Stomach (tissue), 9 donors: ENCODE data around the gene TMEM147. TPM values are rescaled to one million over a fixed set of nuclear protein-coding genes. Genes with fewer than 3 reads are reported as not detected.
"Not testable (repeated sequence)": the region's sequence is repeated elsewhere in the genome, so short reads cannot be mapped to it uniquely, and the experiment has no call there.

ENCODE experiments used
- DNase-seq, 2 donors: peaks; one replicate each; pipeline versions ENCODE4 v3.0.0 to v3.0.0-alpha.2; 2013 to 2019
- H3K27ac ChIP-seq, 5 donors: fragments of 200-600 bp in 4 of 5; sonication (generic) in 4 of 5; one replicate each; pipeline ENCODE4 v1.5.1; 2013 to 2019; ENCODE audit warnings: mild to moderate bottlenecking in 1 of 5, moderate library complexity in 1 of 5
- H3K27me3 ChIP-seq, 3 donors: fragments of 200-600 bp; sonication (generic); one replicate each; pipeline ENCODE4 v1.5.1; 2017 to 2019; ENCODE audit warnings: mixed run types in 1 of 3
- H3K36me3 ChIP-seq, 4 donors: fragments of 200-600 bp; sonication (generic); 1 replicate in 3 of 4; 2 replicates in 1 of 4; pipeline ENCODE4 v1.5.1; 2016 to 2019
- H3K4me1 ChIP-seq, 4 donors: fragments of 200-600 bp; sonication (generic); one replicate each; pipeline ENCODE4 v1.5.1; 2016 to 2019
- H3K4me3 ChIP-seq, 4 donors: fragments of 200-600 bp; sonication (generic) in 3 of 4; one replicate each; pipeline ENCODE4 v1.5.1; 2016 to 2019; ENCODE audit warnings: mild to moderate bottlenecking in 1 of 4
- H3K9me3 ChIP-seq, 4 donors: fragments of 200-600 bp; sonication (generic); one replicate each; pipeline ENCODE4 v1.5.1; 2016 to 2019
- CTCF ChIP-seq, 7 experiments: fragments of 450-650 bp in 4 of 7; fragments of 200-600 bp in 3 of 7; sonication (generic) in 3 of 7; IDR thresholded peaks; one replicate each; pipeline ENCODE4 v1.5.1; 2016 to 2019; ENCODE audit warnings: antibody characterized with exemption in 7 of 7, control low read depth in 2 of 7, mild to moderate bottlenecking in 1 of 7
- EP300 ChIP-seq: sonication (generic); formaldehyde crosslinking; IDR thresholded peaks from one replicate; pipeline ENCODE4 v1.6.1; 2017; ENCODE audit warnings: antibody characterized with exemption
- POLR2A ChIP-seq, 4 donors: fragments of 450-650 bp; IDR thresholded peaks; one replicate each; pipeline ENCODE4 v1.6.1; 2016; ENCODE audit warnings: antibody characterized with exemption in 4 of 4, control low read depth in 2 of 4, mild to moderate bottlenecking in 1 of 4, moderate library complexity in 1 of 4
- POLR2AphosphoS5 ChIP-seq, 3 donors: sonication (generic); formaldehyde crosslinking; IDR thresholded peaks; one replicate each; pipeline ENCODE4 v1.6.1; 2016; ENCODE audit warnings: antibody characterized with exemption in 3 of 3
- WGBS, 5 donors: extraction: QIAGEN DNeasy Blood & Tissue Kit in 3 of 5; methylation state at CpG; one replicate each; pipeline versions ENCODE4 v1.1.5 to v1.1.7; 2013 to 2018; 5-methylcytosine and 5-hydroxymethylcytosine counted together
- intact Hi-C: fragments of 100-400 bp; cut with DNase I; formaldehyde crosslinking; loops from one replicate; pipeline ENCODE4 v1.15.1; 2023; ENCODE audit warnings: low total_unique reads
- polyA plus RNA-seq, 3 donors: library from polyadenylated mRNA; stranded (reverse); fragments of 200-250 nt; gene quantifications; one replicate each; pipeline ENCODE4 v1.2.3, GENCODE V29; 2013
- total RNA-seq, 5 donors: library from RNA; depleted of rRNA; stranded (reverse); fragments of >200 nt; gene quantifications; one replicate each; pipeline versions ENCODE4 v1.1.0 to v1.2.3, GENCODE V29; 2014 to 2016
- donor health status: healthy with polysubstance abuse.
- donor health status: Bipolar disorder and iron deficiency.
- donor health status: healthy.

The TMEM147 gene
- total and polyA plus RNA-seq, 8 donors: 7.0 to 131 (median 62.5) TPM

GRCh38 chr19:35587321-35587720 lies 41.9 kb downstream of the TMEM147 start:
- no peaks in the 10 kb centered on the region for H3K9me3 ChIP-seq
- H3K27ac ChIP-seq: no peak overlapping the region
- H3K27me3 ChIP-seq: peaks cover 0 to 44% (median 9%) of the 10 kb centered on the region in 3 donors
- intact Hi-C loops: no loop called here
- no peak for DNase-seq
- WGBS, 5 donors: 25 to 46% (median 32%) methylated on average over 1 of the region's 1 CpG
- no peaks in the 10 kb centered on the region for H3K36me3 ChIP-seq
- no peak for TF ChIP-seq POLR2A (IDR thresholded peaks at IDR 0.05)
- TF ChIP-seq EP300: no peak
- TF ChIP-seq CTCF (IDR thresholded peaks at IDR 0.05): no peak
- no peak for TF ChIP-seq POLR2AphosphoS5 (IDR thresholded peaks at IDR 0.05)
- no peak overlapping the region for H3K4me3 ChIP-seq
- H3K4me1 ChIP-seq: no peaks in the 10 kb centered on the region

- Histone ChIP-seq H3K36me3 (no peaks in the 10 kb centered on the region), H3K9me3 (no peaks in the 10 kb centered on the region), H3K4me3 (no peak overlapping the region), H3K27ac (no peak overlapping the region), H3K27me3 (peaks cover 0 to 39% (median 0%) of the 10 kb centered on the region in 3 donors), H3K4me1 (no peaks in the 10 kb centered on the region)
- no peak for DNase-seq
- WGBS, 5 donors: 76 to 83% (median 81%) methylated on average over 3 of the region's 3 CpGs
- TF ChIP-seq EP300 (no peak), CTCF (IDR thresholded peaks at IDR 0.05) (no peak), POLR2AphosphoS5 (IDR thresholded peaks at IDR 0.05) (no peak), POLR2A (IDR thresholded peaks at IDR 0.05) (no peak)
- intact Hi-C loops: no loop called here
These were observed 45.4 kb downstream of the TMEM147 start for GRCh38 chr19:35590875-35591274.

GRCh38 chr19:35592226-35592625 lies 46.8 kb downstream of the TMEM147 start:
- no peaks in the 10 kb centered on the region for H3K9me3 ChIP-seq
- intact Hi-C loops: no loop called here
- H3K4me3 ChIP-seq: no peak overlapping the region
- H3K36me3 ChIP-seq: no peaks in the 10 kb centered on the region
- H3K27me3 ChIP-seq: peaks cover 0 to 35% (median 0%) of the 10 kb centered on the region in 3 donors
- TF ChIP-seq POLR2AphosphoS5 (IDR thresholded peaks at IDR 0.05) (no peak), CTCF (IDR thresholded peaks at IDR 0.05) (peak in 4 of 7 experiments; percentile 9 to 33 (median 24))
- no peaks in the 10 kb centered on the region for H3K4me1 ChIP-seq
- H3K27ac ChIP-seq: no peak overlapping the region
- peak; percentile 36 to 87 for DNase-seq
- 19 to 28% (median 22%) methylated on average over 8 of the region's 8 CpGs for WGBS, 5 donors

GRCh38 chr19:35595026-35595425 lies 49.6 kb downstream of the TMEM147 start:
- WGBS, 5 donors: 68 to 81% (median 73%) methylated on average over 3 of the region's 3 CpGs
- peaks cover 0 to 35% (median 0%) of the 10 kb centered on the region in 3 donors for H3K27me3 ChIP-seq
- H3K4me1 ChIP-seq, DNase-seq, H3K9me3 ChIP-seq, H3K4me3 ChIP-seq, intact Hi-C loops, H3K36me3 ChIP-seq, H3K27ac ChIP-seq: not testable (repeated sequence)

- intact Hi-C loops: no loop called here
- Histone ChIP-seq H3K27ac (no peak overlapping the region), H3K36me3 (no peaks in the 10 kb centered on the region), H3K4me1 (no peaks in the 10 kb centered on the region), H3K9me3 (no peaks in the 10 kb centered on the region), H3K4me3 (no peak overlapping the region), H3K27me3 (peaks cover 0 to 37% (median 0%) of the 10 kb centered on the region in 3 donors)
- no peak for DNase-seq
- TF ChIP-seq POLR2AphosphoS5 (IDR thresholded peaks at IDR 0.05): no peak
- no peak for TF ChIP-seq EP300
- TF ChIP-seq CTCF (IDR thresholded peaks at IDR 0.05): no peak
- TF ChIP-seq POLR2A (IDR thresholded peaks at IDR 0.05): no peak
- WGBS, 5 donors: 88 to 100% (median 96%) methylated on average over 1 of the region's 1 CpG
These were observed 50.5 kb downstream of the TMEM147 start for GRCh38 chr19:35595928-35596327.
